ENCODE data around the gene AQP4. TPM values are rescaled to one million over a fixed set of nuclear protein-coding genes. Genes with fewer than 3 reads are reported as not detected.

The AQP4 gene
- total and polyA plus RNA-seq, 4 donors = 0.07 to 0.42 (median 0.34) TPM

DNA sequence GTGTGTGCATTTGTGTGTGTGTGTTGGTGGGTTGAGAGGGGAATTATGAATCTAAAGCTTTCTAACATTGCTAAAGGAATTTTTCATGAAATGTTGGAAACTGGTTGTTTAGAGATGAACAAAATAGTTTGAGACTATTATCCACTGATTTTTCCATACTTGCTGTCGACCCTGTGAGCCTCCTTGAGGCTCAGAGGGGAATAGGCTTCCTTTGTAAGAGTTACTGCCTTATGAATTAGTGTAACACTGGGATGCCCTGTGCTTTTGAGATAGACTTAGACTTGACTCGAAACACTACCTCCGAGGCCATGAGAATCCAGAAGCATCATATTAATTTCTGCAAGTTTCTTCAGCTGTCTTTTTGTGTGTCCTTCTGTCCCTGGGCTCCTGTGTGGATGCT, 37.9 kb downstream of the AQP4 start (continued):
- TF ChIP-seq MAX (IDR thresholded peaks at IDR 0.05) = no peak
- TF ChIP-seq, protein P1, sequence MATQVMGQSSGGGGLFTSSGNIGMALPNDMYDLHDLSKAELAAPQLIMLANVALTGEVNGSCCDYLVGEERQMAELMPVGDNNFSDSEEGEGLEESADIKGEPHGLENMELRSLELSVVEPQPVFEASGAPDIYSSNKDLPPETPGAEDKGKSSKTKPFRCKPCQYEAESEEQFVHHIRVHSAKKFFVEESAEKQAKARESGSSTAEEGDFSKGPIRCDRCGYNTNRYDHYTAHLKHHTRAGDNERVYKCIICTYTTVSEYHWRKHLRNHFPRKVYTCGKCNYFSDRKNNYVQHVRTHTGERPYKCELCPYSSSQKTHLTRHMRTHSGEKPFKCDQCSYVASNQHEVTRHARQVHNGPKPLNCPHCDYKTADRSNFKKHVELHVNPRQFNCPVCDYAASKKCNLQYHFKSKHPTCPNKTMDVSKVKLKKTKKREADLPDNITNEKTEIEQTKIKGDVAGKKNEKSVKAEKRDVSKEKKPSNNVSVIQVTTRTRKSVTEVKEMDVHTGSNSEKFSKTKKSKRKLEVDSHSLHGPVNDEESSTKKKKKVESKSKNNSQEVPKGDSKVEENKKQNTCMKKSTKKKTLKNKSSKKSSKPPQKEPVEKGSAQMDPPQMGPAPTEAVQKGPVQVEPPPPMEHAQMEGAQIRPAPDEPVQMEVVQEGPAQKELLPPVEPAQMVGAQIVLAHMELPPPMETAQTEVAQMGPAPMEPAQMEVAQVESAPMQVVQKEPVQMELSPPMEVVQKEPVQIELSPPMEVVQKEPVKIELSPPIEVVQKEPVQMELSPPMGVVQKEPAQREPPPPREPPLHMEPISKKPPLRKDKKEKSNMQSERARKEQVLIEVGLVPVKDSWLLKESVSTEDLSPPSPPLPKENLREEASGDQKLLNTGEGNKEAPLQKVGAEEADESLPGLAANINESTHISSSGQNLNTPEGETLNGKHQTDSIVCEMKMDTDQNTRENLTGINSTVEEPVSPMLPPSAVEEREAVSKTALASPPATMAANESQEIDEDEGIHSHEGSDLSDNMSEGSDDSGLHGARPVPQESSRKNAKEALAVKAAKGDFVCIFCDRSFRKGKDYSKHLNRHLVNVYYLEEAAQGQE (IDR thresholded peaks at IDR 0.05) = no peak
- no peak for TF ChIP-seq JUND (IDR thresholded peaks at IDR 0.05)
- no peak for TF ChIP-seq SP1 (IDR thresholded peaks at IDR 0.05)

DNA sequence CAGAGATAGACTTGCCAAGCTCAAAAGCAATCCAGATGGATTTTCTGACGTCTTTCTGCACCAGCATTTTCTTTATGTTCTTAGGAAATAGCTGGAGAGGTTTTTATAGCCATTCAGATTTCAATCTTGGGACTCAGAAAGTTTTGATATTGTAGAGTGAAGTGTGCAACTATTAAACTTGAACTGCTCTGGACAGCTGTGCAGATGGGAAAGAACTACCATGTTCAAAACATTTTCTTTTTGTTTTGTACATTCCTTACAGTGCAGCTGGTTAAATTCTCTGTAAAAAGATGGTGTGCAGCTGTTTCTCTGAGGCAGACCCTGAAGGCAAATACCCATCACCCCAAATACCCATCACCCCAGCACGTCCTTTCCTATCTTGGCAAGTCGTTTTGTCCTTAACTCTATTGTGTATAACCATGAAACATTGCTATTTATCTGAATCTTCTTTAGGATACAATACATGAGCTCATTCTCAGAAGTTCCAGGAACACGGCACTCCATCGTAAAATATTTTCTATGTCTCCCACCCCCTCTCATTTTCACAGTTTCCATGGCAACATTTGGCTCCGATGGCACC, 38.8 kb downstream of the AQP4 start:
- H3K4me1 ChIP-seq (ENCODE audit: control insufficient read depth in 4 of 4, insufficient read depth in 4 of 4, low read length in 3 of 4) = no peaks in the 10 kb centered on the region
- no peak for DNase-seq (ENCODE audit: low spot score)
- H3K9me3 ChIP-seq (ENCODE audit: control insufficient read depth in 4 of 4, low read length in 3 of 4) = no peaks in the 10 kb centered on the region
- no peaks in the 10 kb centered on the region for H3K36me3 ChIP-seq (ENCODE audit: control insufficient read depth in 4 of 4, insufficient read depth in 3 of 4, low read depth in 1 of 4, low read length in 3 of 4)
- peaks cover 0 to 3% (median 0%) of the 10 kb centered on the region in 4 donors for H3K27me3 ChIP-seq (ENCODE audit: control insufficient read depth in 4 of 4, insufficient read depth in 4 of 4, low read length in 3 of 4)
- WGBS = 64% methylated on average over 6 of the region's 6 CpGs
- no peak overlapping the region for H3K27ac ChIP-seq (ENCODE audit: low read depth in 1 of 2, low read length in 2 of 2)
- TF ChIP-seq MAX (IDR thresholded peaks at IDR 0.05) (no peak), YY1 (IDR thresholded peaks at IDR 0.05) (no peak), CTCF (IDR thresholded peaks at IDR 0.05; ENCODE audit: low read depth, low read length, missing input control) (no peak)
- TF ChIP-seq, protein P2, sequence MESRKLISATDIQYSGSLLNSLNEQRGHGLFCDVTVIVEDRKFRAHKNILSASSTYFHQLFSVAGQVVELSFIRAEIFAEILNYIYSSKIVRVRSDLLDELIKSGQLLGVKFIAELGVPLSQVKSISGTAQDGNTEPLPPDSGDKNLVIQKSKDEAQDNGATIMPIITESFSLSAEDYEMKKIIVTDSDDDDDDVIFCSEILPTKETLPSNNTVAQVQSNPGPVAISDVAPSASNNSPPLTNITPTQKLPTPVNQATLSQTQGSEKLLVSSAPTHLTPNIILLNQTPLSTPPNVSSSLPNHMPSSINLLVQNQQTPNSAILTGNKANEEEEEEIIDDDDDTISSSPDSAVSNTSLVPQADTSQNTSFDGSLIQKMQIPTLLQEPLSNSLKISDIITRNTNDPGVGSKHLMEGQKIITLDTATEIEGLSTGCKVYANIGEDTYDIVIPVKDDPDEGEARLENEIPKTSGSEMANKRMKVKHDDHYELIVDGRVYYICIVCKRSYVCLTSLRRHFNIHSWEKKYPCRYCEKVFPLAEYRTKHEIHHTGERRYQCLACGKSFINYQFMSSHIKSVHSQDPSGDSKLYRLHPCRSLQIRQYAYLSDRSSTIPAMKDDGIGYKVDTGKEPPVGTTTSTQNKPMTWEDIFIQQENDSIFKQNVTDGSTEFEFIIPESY (IDR thresholded peaks at IDR 0.05) = no peak
- H3K9ac ChIP-seq (ENCODE audit: low read depth in 1 of 2, low read length in 2 of 2) = no peak overlapping the region
- no peak overlapping the region for H3K4me3 ChIP-seq (ENCODE audit: low read depth in 1 of 3, low read length in 3 of 3)

GRCh38 chr18:26821181-26821580, 44.3 kb downstream of the AQP4 start:
- peaks cover 0 to 4% (median 0%) of the 10 kb centered on the region in 4 donors for H3K9me3 ChIP-seq (ENCODE audit: control insufficient read depth in 4 of 4, low read length in 3 of 4)
- no peak overlapping the region for H3K9ac ChIP-seq (ENCODE audit: low read depth in 1 of 2, low read length in 2 of 2)
- 90% methylated on average over 1 of the region's 1 CpG for WGBS
- H3K36me3 ChIP-seq (ENCODE audit: control insufficient read depth in 4 of 4, insufficient read depth in 3 of 4, low read depth in 1 of 4, low read length in 3 of 4) = no peaks in the 10 kb centered on the region
- no peaks in the 10 kb centered on the region for H3K4me1 ChIP-seq (ENCODE audit: control insufficient read depth in 4 of 4, insufficient read depth in 4 of 4, low read length in 3 of 4)
- H3K27me3 ChIP-seq (ENCODE audit: control insufficient read depth in 4 of 4, insufficient read depth in 4 of 4, low read length in 3 of 4) = no peaks in the 10 kb centered on the region
- no peak for DNase-seq (ENCODE audit: low spot score)
- H3K4me3 ChIP-seq (ENCODE audit: low read depth in 1 of 3, low read length in 3 of 3) = no peak overlapping the region
- H3K27ac ChIP-seq (ENCODE audit: low read depth in 1 of 2, low read length in 2 of 2) = no peak overlapping the region
- TF ChIP-seq JUND (IDR thresholded peaks at IDR 0.05) = no peak
- no peak for TF ChIP-seq RAD21 (IDR thresholded peaks at IDR 0.05)
- no peak for TF ChIP-seq TAF1 (conservative IDR thresholded peaks at IDR 0.05)
- TF ChIP-seq HNF4A (conservative IDR thresholded peaks at IDR 0.05) = no peak
- TF ChIP-seq CTCF (IDR thresholded peaks at IDR 0.05; ENCODE audit: low read depth, low read length, missing input control) = no peak
- no peak for TF ChIP-seq SP1 (IDR thresholded peaks at IDR 0.05)
- no peak for TF ChIP-seq GABPA (IDR thresholded peaks at IDR 0.05 in 1 of 2, conservative IDR thresholded peaks at IDR 0.05 in 1 of 2)
- no peak for TF ChIP-seq YY1 (IDR thresholded peaks at IDR 0.05)
- TF ChIP-seq MAX (IDR thresholded peaks at IDR 0.05) = no peak
- TF ChIP-seq, protein P3, sequence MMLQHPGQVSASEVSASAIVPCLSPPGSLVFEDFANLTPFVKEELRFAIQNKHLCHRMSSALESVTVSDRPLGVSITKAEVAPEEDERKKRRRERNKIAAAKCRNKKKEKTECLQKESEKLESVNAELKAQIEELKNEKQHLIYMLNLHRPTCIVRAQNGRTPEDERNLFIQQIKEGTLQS (IDR thresholded peaks at IDR 0.05) = no peak
- no peak for TF ChIP-seq NR2F2 (IDR thresholded peaks at IDR 0.05)
- TF ChIP-seq, protein P2 (IDR thresholded peaks at IDR 0.05) = no peak
- TF ChIP-seq HNF4G (IDR thresholded peaks at IDR 0.05) = no peak
- no peak for TF ChIP-seq EGR1 (IDR thresholded peaks at IDR 0.05; ENCODE audit: low read depth in 2 of 2)

All from liver (tissue), 9 donors.